ENCODE measurements around the gene PPT1. TPM values are rescaled to one million over a fixed set of nuclear protein-coding genes. Genes with fewer than 3 reads are reported as not detected.
A peak's percentile ranks its signal among the peaks of the same experiment; 100 is the strongest.
"Not testable (repeated sequence)": the region's sequence is repeated elsewhere in the genome, so short reads cannot be mapped to it uniquely, and the experiment has no call there.

PPT1 gene
- total and polyA plus RNA-seq, 10 donors = 57.1 to 282 (median 193) TPM

GRCh38 chr1:40038697-40039096 lies 58.4 kb downstream of the PPT1 start:
- peak overlapping the region in 1 of 8 donors; percentile 84 for H3K4me3 ChIP-seq
- no peak for DNase-seq
- TF ChIP-seq CTCF (IDR thresholded peaks at IDR 0.05 in 8 of 11, conservative IDR thresholded peaks at IDR 0.05 in 3 of 11) (no peak), POLR2AphosphoS5 (IDR thresholded peaks at IDR 0.05) (no peak), POLR2A (IDR thresholded peaks at IDR 0.05) (no peak)
- peaks cover 0 to 17% (median 0%) of the 10 kb centered on the region in 6 donors for H3K36me3 ChIP-seq
- no peaks in the 10 kb centered on the region for H3K27me3 ChIP-seq (replicated peaks in 1 of 7)
- H3K9me3 ChIP-seq = no peaks in the 10 kb centered on the region
- intact Hi-C loops (cut with DNase I; ENCODE audit: low total_unique reads) = loop anchor here (10.0 kb wide), 1 partner anchor 54 kb away; no protein-coding TSS in a partner anchor
- 13 to 29% (median 23%) methylated on average over 3 of the region's 3 CpGs for WGBS, 5 donors
- peaks cover 33 to 89% (median 81%) of the 10 kb centered on the region in 6 donors for H3K4me1 ChIP-seq
- H3K27ac ChIP-seq = peak overlapping the region; percentile 96 to 100 (median 98)

- not testable (repeated sequence) for H3K9me3 ChIP-seq; H3K27me3 ChIP-seq (replicated peaks in 1 of 7); DNase-seq; H3K36me3 ChIP-seq; H3K4me3 ChIP-seq
- intact Hi-C loops (cut with DNase I; ENCODE audit: low total_unique reads) = loop anchor here (10.0 kb wide), 1 partner anchor 52 kb away; no protein-coding TSS in a partner anchor
- WGBS, 5 donors = 84 to 91% (median 88%) methylated on average over 8 of the region's 8 CpGs
- Histone ChIP-seq H3K27ac (peak overlapping the region in 6 of 8 donors; percentile 6 to 100 (median 68)), H3K4me1 (peaks cover 19 to 88% (median 74%) of the 10 kb centered on the region in 6 donors)
These were observed 59.8 kb downstream of the PPT1 start for GRCh38 chr1:40037254-40037653.

- no peak for DNase-seq
- Histone ChIP-seq H3K9me3 (no peaks in the 10 kb centered on the region), H3K4me3 (no peak overlapping the region), H3K4me1 (peaks cover 12 to 88% (median 70%) of the 10 kb centered on the region in 6 donors), H3K27me3 (replicated peaks in 1 of 7) (no peaks in the 10 kb centered on the region), H3K27ac (peak overlapping the region in 7 of 8 donors; percentile 6 to 100 (median 45)), H3K36me3 (no peaks in the 10 kb centered on the region)
- 30 to 47% (median 34%) methylated on average over 4 of the region's 4 CpGs for WGBS, 5 donors
- TF ChIP-seq CTCF (IDR thresholded peaks at IDR 0.05 in 8 of 11, conservative IDR thresholded peaks at IDR 0.05 in 3 of 11) (no peak), POLR2A (IDR thresholded peaks at IDR 0.05) (no peak), POLR2AphosphoS5 (IDR thresholded peaks at IDR 0.05) (no peak)
- intact Hi-C loops (cut with DNase I; ENCODE audit: low total_unique reads) = loop anchor here (10.0 kb wide), 1 partner anchor 52 kb away; no protein-coding TSS in a partner anchor
These were observed 60.5 kb downstream of the PPT1 start for GRCh38 chr1:40036574-40036973.

- Histone ChIP-seq H3K27ac (peak overlapping the region in 7 of 8 donors; percentile 1 to 75 (median 35)), H3K4me1 (peaks cover 11 to 87% (median 67%) of the 10 kb centered on the region in 6 donors), H3K9me3 (no peaks in the 10 kb centered on the region), H3K27me3 (replicated peaks in 1 of 7) (no peaks in the 10 kb centered on the region), H3K36me3 (no peaks in the 10 kb centered on the region), H3K4me3 (peak overlapping the region in 1 of 8 donors; percentile 4)
- no peak for DNase-seq
- no peak for TF ChIP-seq POLR2AphosphoS5 (IDR thresholded peaks at IDR 0.05)
- no peak for TF ChIP-seq POLR2A (IDR thresholded peaks at IDR 0.05)
- no peak for TF ChIP-seq CTCF (IDR thresholded peaks at IDR 0.05 in 8 of 11, conservative IDR thresholded peaks at IDR 0.05 in 3 of 11)
- intact Hi-C loops (cut with DNase I; ENCODE audit: low total_unique reads) = loop anchor here (10.0 kb wide), 1 partner anchor 50 kb away; no protein-coding TSS in a partner anchor
- 12 to 22% (median 14%) methylated on average over 2 of the region's 2 CpGs for WGBS, 5 donors
These were observed 62.2 kb downstream of the PPT1 start for GRCh38 chr1:40034869-40035268.

Measured in spleen (tissue), 11 donors.